Uterus (tissue), 4 donors: ENCODE data around the gene SMG9. TPM values are rescaled to one million over a fixed set of nuclear protein-coding genes. Genes with fewer than 3 reads are reported as not detected.

Source experiments
- DNase-seq, 2 donors: peaks; one replicate each; pipeline ENCODE4 v3.0.0-alpha.2; 2019 to 2020
- H3K27ac ChIP-seq, 2 donors: fragments of 200-600 bp; sonication (generic); 1 replicate in 1 of 2; 2 replicates in 1 of 2; pipeline ENCODE4 v1.5.1; 2016 to 2018
- H3K27me3 ChIP-seq, 2 donors: fragments of 200-600 bp; sonication (generic); one replicate each; pipeline ENCODE4 v1.5.1; 2018 to 2019; ENCODE audit warnings: control low read depth in 1 of 2
- H3K36me3 ChIP-seq, 2 donors: fragments of 200-600 bp; sonication (generic); one replicate each; pipeline ENCODE4 v1.5.1; 2019; ENCODE audit warnings: control low read depth in 1 of 2
- H3K4me1 ChIP-seq, 2 donors: fragments of 200-600 bp; sonication (generic); one replicate each; pipeline ENCODE4 v1.5.1; 2018 to 2019; ENCODE audit warnings: control low read depth in 1 of 2
- H3K4me3 ChIP-seq, 2 donors: fragments of 200-600 bp; sonication (generic); 1 replicate in 1 of 2; 2 replicates in 1 of 2; pipeline ENCODE4 v1.5.1; 2018 to 2019; ENCODE audit warnings: mild to moderate bottlenecking in 1 of 2
- H3K9me3 ChIP-seq, 2 donors: fragments of 200-600 bp; sonication (generic); one replicate each; pipeline ENCODE4 v1.5.1; 2019; ENCODE audit warnings: control low read depth in 1 of 2
- CTCF ChIP-seq, 4 experiments: fragments of 200-600 bp in 2 of 4; fragments of 450-650 bp in 2 of 4; sonication (generic) in 2 of 4; IDR thresholded peaks; one replicate each; pipeline ENCODE4 v1.5.1; 2016 to 2019; ENCODE audit warnings: antibody characterized with exemption in 4 of 4, mild to moderate bottlenecking in 2 of 4, moderate library complexity in 1 of 4
- POLR2A ChIP-seq, 2 donors: fragments of 450-650 bp; IDR thresholded peaks; one replicate each; pipeline ENCODE4 v1.6.1; 2016; ENCODE audit warnings: antibody characterized with exemption in 2 of 2, mild to moderate bottlenecking in 1 of 2, moderate library complexity in 1 of 2
- intact Hi-C: fragments of 100-400 bp; cut with DNase I; formaldehyde crosslinking; loops from one replicate; pipeline ENCODE4 v1.15.1; 2023; ENCODE audit warnings: low total_unique reads
- total RNA-seq, 4 donors: library from RNA; depleted of rRNA in 3 of 4; stranded (reverse); fragments of >200 nt in 3 of 4; gene quantifications; one replicate each; pipeline versions ENCODE4 v1.1.0 to v1.2.4, GENCODE V29; 2014 to 2023
- donor health status: DM: yes; HTN: yes; CAD: no.

Gene SMG9
- total RNA-seq, 4 donors from 2014 or later: 14.9 to 44.9 (median 27.2) TPM

GRCh38 chr19:43731346-43731745, 23.4 kb downstream of the SMG9 start:
- no peaks in the 10 kb centered on the region for H3K9me3 ChIP-seq
- no peak overlapping the region for H3K27ac ChIP-seq
- H3K4me3 ChIP-seq: no peak overlapping the region
- intact Hi-C loops: no loop called here
- TF ChIP-seq CTCF (IDR thresholded peaks at IDR 0.05) (no peak), POLR2A (IDR thresholded peaks at IDR 0.05) (no peak)
- H3K27me3 ChIP-seq: no peaks in the 10 kb centered on the region
- H3K36me3 ChIP-seq: no peaks in the 10 kb centered on the region
- no peaks in the 10 kb centered on the region for H3K4me1 ChIP-seq
- DNase-seq: no peak

- H3K36me3 ChIP-seq: no peaks in the 10 kb centered on the region
- H3K9me3 ChIP-seq: no peaks in the 10 kb centered on the region
- H3K27ac ChIP-seq: no peak overlapping the region
- no peak overlapping the region for H3K4me3 ChIP-seq
- no peaks in the 10 kb centered on the region for H3K27me3 ChIP-seq
- no peaks in the 10 kb centered on the region for H3K4me1 ChIP-seq
- no peak for DNase-seq
- TF ChIP-seq CTCF (IDR thresholded peaks at IDR 0.05): no peak
- intact Hi-C loops: no loop called here
These were observed 24.8 kb downstream of the SMG9 start for GRCh38 chr19:43729919-43730318.

- no peak for DNase-seq
- intact Hi-C loops: no loop called here
These were observed 27.2 kb downstream of the SMG9 start for GRCh38 chr19:43727593-43727853.

GRCh38 chr19:43726736-43727592, 27.8 kb downstream of the SMG9 start:
- intact Hi-C loops: no loop called here
- no peak for DNase-seq

More at GRCh38 chr19:43727593-43727853, 27.2 kb downstream of the SMG9 start:
- Histone ChIP-seq H3K4me1 (no peaks in the 10 kb centered on the region), H3K9me3 (no peaks in the 10 kb centered on the region), H3K27ac (no peak overlapping the region), H3K27me3 (no peaks in the 10 kb centered on the region), H3K36me3 (no peaks in the 10 kb centered on the region), H3K4me3 (no peak overlapping the region)
- no peak for TF ChIP-seq POLR2A (IDR thresholded peaks at IDR 0.05)
- TF ChIP-seq CTCF (IDR thresholded peaks at IDR 0.05): no peak

More at GRCh38 chr19:43726736-43727592, 27.8 kb downstream of the SMG9 start:
- H3K27me3 ChIP-seq: no peaks in the 10 kb centered on the region
- H3K9me3 ChIP-seq: no peaks in the 10 kb centered on the region
- H3K4me3 ChIP-seq: no peak overlapping the region
- H3K4me1 ChIP-seq: no peaks in the 10 kb centered on the region
- H3K36me3 ChIP-seq: no peaks in the 10 kb centered on the region
- H3K27ac ChIP-seq: no peak overlapping the region
- no peak for TF ChIP-seq POLR2A (IDR thresholded peaks at IDR 0.05)
- TF ChIP-seq CTCF (IDR thresholded peaks at IDR 0.05): no peak
